HepG2 (cell line): ENCODE data around the gene MEGF6. TPM values are rescaled to one million over a fixed set of nuclear protein-coding genes. Genes with fewer than 3 reads are reported as not detected.

Experiments used
- AKNA ChIP-seq: sonication (generic); formaldehyde crosslinking; IDR thresholded peaks from 2 replicates; pipeline ENCODE4 v1.4.0; 2020; ENCODE audit warnings: missing genetic modification reagents, borderline replicate concordance
- ATF3 ChIP-seq: sonication (generic); formaldehyde crosslinking; IDR thresholded peaks from 2 replicates; pipeline ENCODE4 v1.4.0; 2020; ENCODE audit warnings: missing genetic modification reagents
- FOXA1 ChIP-seq, 2 experiments: fragments of 450-650 bp in 1 of 2; sonication (generic) in 1 of 2; formaldehyde crosslinking in 1 of 2; IDR thresholded peaks; 2 replicates each; pipeline versions ENCODE4 v1.4.0 to v1.6.1; 2016 to 2020; ENCODE audit warnings: missing genetic modification reagents in 1 of 2
- MEIS1 ChIP-seq: sonication (generic); formaldehyde crosslinking; IDR thresholded peaks from 2 replicates; pipeline ENCODE4 v1.9.0; 2021; ENCODE audit warnings: mild to moderate bottlenecking, missing genetic modification reagents, moderate library complexity, borderline replicate concordance
- NFYB ChIP-seq: sonication (generic); formaldehyde crosslinking; IDR thresholded peaks from 2 replicates; pipeline ENCODE4 v1.4.0; 2020; ENCODE audit warnings: missing genetic modification reagents
- NR2F1 ChIP-seq, 2 experiments: fragments of 450-650 bp in 1 of 2; formaldehyde crosslinking in 1 of 2; IDR thresholded peaks; 2 replicates each; pipeline versions ENCODE4 v1.5.0 to v1.6.1; 2016 to 2020; ENCODE audit warnings: mild to moderate bottlenecking in 1 of 2, missing compliant biosample characterization in 1 of 2, missing genetic modification reagents in 1 of 2, moderate library complexity in 1 of 2
- ONECUT2 ChIP-seq: sonication (generic); formaldehyde crosslinking; IDR thresholded peaks from 2 replicates; pipeline ENCODE4 v1.4.0; 2020; ENCODE audit warnings: missing genetic modification reagents
- PHF21A ChIP-seq: sonication (generic); formaldehyde crosslinking; IDR thresholded peaks from 2 replicates; pipeline ENCODE4 v1.5.0; 2020; ENCODE audit warnings: mild to moderate bottlenecking, missing genetic modification reagents
- REST ChIP-seq, 2 experiments: IDR thresholded peaks; 2 replicates each; pipeline ENCODE4 v1.6.1; 2011 to 2012; ENCODE audit warnings: low read length in 2 of 2, borderline replicate concordance in 1 of 2, low read depth in 1 of 2, mild to moderate bottlenecking in 1 of 2, moderate library complexity in 1 of 2
- SP140L ChIP-seq: sonication (generic); formaldehyde crosslinking; IDR thresholded peaks from 2 replicates; pipeline ENCODE4 v1.4.0; 2020; ENCODE audit warnings: missing genetic modification reagents, borderline replicate concordance
- SP4 ChIP-seq: sonication (generic); formaldehyde crosslinking; IDR thresholded peaks from 2 replicates; pipeline ENCODE4 v1.8.1; 2023; ENCODE audit warnings: mild to moderate bottlenecking, missing genetic modification reagents
- SRY ChIP-seq: sonication (generic); formaldehyde crosslinking; IDR thresholded peaks from 2 replicates; pipeline ENCODE4 v1.8.0; 2022; ENCODE audit warnings: mild to moderate bottlenecking, missing genetic modification reagents
- ZFAT ChIP-seq: sonication (generic); formaldehyde crosslinking; conservative IDR thresholded peaks from 2 replicates; pipeline ENCODE4 v1.8.1; 2023; ENCODE audit warnings: missing genetic modification reagents, inconsistent platforms
- ZFP36 ChIP-seq: fragments of 150-350 bp; IDR thresholded peaks from 2 replicates; pipeline ENCODE4 v1.6.1; 2018; ENCODE audit warnings: borderline replicate concordance, low read length, low read depth; ENCODE audit not compliant: partially characterized antibody
- ZNF496 ChIP-seq: sonication (generic); formaldehyde crosslinking; IDR thresholded peaks from 2 replicates; pipeline ENCODE4 v1.8.1; 2023; ENCODE audit warnings: mild to moderate bottlenecking, moderate library complexity, missing genetic modification reagents; ENCODE audit not compliant: insufficient replicate concordance
- ZNF572 ChIP-seq: sonication (generic); formaldehyde crosslinking; IDR thresholded peaks from 2 replicates; pipeline ENCODE4 v1.5.1; 2020; ENCODE audit warnings: mild to moderate bottlenecking, missing genetic modification reagents
- ZNF766 ChIP-seq: sonication (generic); formaldehyde crosslinking; IDR thresholded peaks from 2 replicates; pipeline ENCODE4 v1.5.0; 2020; ENCODE audit warnings: missing genetic modification reagents, borderline replicate concordance
- ZNF839 ChIP-seq: sonication (generic); formaldehyde crosslinking; IDR thresholded peaks from 2 replicates; pipeline ENCODE4 v1.4.0; 2020; ENCODE audit warnings: missing genetic modification reagents, mild to moderate bottlenecking, borderline replicate concordance
- polyA plus RNA-seq, 8 experiments: library from polyadenylated mRNA; depleted of rRNA in 3 of 8; stranded (reverse) in 7 of 8; unstranded in 1 of 8; fragments of >200 nt; fragmentation: Illumina TruSeq in 4 of 8; extraction: Trizol in 4 of 8; gene quantifications; 2 replicates each; pipeline versions ENCODE4 v1.2.1 to v1.2.3, GENCODE V29; 2011 to 2016; ENCODE audit warnings: low read depth in 4 of 8, missing spikeins in 1 of 8, mixed read lengths in 1 of 8; ENCODE audit not compliant: insufficient read depth in 1 of 8
- total RNA-seq, 5 experiments: library from RNA; depleted of rRNA; stranded (reverse); fragments of >200 nt; fragmentation: Illumina TruSeq; extraction: Trizol; gene quantifications; 2 replicates each; pipeline ENCODE4 v1.2.3, GENCODE V29; 2016; ENCODE audit warnings: low read depth in 1 of 5

Gene MEGF6
- total and polyA plus RNA-seq, 2 of the 13 experiments (the other 11 are each of a cell fraction or from before 2014, with no cell fraction given): 1.9 TPM

- TF ChIP-seq AKNA (CRISPR knock-in tag): no peak
- TF ChIP-seq NFYB: no peak
- no peak for TF ChIP-seq SP140L (CRISPR knock-in tag)
- no peak for TF ChIP-seq ZNF839 (CRISPR knock-in tag)
- TF ChIP-seq REST (IDR thresholded peaks at IDR 0.05; ENCODE audit: borderline replicate concordance in 1 of 2, low read depth in 1 of 2, low read length in 2 of 2): no peak
- no peak for TF ChIP-seq ZNF496 (CRISPR knock-in tag)
- TF ChIP-seq ZFP36: no peak
- TF ChIP-seq NR2F1 (CRISPR knock-in tag; IDR thresholded peaks at IDR 0.05): no peak
- no peak for TF ChIP-seq FOXA1 (IDR thresholded peaks at IDR 0.05)
- TF ChIP-seq FOXA1 (CRISPR knock-in tag; IDR thresholded peaks at IDR 0.05): no peak
- no peak for TF ChIP-seq MEIS1 (CRISPR knock-in tag)
- TF ChIP-seq ATF3 (CRISPR knock-in tag): no peak
- TF ChIP-seq ONECUT2 (CRISPR knock-in tag): no peak
- no peak for TF ChIP-seq ZNF766
- no peak for TF ChIP-seq SRY
- TF ChIP-seq ZFAT: no peak
- TF ChIP-seq ZNF572 (CRISPR knock-in tag): no peak
- TF ChIP-seq PHF21A: no peak
- peak; percentile 41; the same call in 1 of the 2 replicates for TF ChIP-seq SP4 (CRISPR knock-in tag)
Measured at GRCh38 chr1:3611170-3612019, at the start of gene MEGF6 (continued).
